Skin of body (tissue), 2 donors: Measurements from ENCODE around the gene NINJ2. TPM values are rescaled to one million over a fixed set of nuclear protein-coding genes. Genes with fewer than 3 reads are reported as not detected.
"Not testable (repeated sequence)": the region's sequence is repeated elsewhere in the genome, so short reads cannot be mapped to it uniquely, and the experiment has no call there.

Experiments used
- DNase-seq: peaks from one replicate; lab custom pipeline; 2025; lab: John Stamatoyannopoulos, UW
- total RNA-seq: library from RNA; depleted of rRNA; stranded (reverse); fragments of >200 nt; gene quantifications from one replicate; pipeline ENCODE4 v1.2.3, GENCODE V29; 2014

The NINJ2 gene, protein sequence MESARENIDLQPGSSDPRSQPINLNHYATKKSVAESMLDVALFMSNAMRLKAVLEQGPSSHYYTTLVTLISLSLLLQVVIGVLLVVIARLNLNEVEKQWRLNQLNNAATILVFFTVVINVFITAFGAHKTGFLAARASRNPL
- 2.3 TPM for total RNA-seq

DNA sequence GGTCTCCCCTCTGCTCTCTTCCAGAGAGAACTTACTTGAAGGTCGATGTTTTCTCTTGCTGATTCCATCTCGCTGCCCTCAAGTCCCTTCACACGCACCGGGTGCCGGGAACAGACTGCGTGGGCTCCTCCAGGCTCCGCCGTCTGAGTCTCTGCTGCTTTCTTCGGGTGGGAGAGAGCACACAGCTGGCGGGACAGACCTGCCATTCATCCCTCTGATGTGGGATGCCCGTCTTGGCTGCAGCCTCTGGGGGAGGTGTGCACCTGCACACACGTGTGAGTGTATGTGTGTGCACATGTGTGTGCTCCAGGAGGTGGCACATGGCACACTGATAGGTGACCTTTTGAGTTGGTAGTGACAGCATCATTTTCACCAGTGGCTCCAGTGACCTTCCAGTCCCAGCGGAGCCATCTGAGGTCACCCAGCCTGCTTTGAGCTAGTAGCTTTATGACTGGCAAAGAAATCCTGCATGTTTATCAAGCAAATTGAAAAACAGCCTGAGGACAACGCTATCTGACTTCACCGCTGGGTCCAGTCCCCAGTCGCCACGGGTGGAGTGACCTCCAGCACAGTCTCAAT, at the start of gene NINJ2:
TSS of gene NINJ2 (minus strand) at position 153 of the 579 bp plus-strand sequence. CDS start at position 68, 85 bp downstream.
- no peak for DNase-seq

DNA sequence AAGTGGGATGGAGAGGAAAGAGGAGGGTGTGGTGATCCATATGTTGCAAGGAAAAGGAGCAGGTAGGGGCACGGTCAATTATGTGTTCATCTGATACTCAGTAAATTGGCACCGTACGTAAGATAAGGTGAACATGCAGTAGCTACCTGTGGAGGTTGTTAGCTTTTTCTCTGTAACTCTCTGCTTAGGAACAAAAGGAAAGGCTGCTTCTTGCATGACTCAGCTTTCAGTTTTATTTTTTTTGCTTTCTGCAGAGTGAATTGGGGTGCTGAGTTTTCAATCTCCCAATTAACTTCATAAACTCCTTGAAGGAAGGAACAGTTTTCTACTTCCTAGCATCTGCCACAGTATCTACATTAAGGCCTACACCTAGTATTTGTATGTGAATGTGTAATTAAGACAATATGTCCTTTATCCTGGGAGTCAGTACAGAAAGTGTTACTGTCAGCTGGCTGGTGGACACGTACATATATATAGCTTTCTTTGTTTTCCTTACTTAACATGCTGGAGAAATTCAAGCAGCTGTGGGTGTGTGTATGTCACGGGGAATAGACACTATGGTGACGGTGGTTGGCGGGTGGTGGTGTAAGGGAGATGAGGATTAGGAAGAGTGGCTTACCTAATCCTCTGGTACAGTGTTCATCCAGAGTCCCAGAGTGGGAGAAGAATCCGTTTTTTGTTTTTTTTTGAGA, 49.1 kb upstream of the NINJ2 start:
- no peak for DNase-seq

DNA sequence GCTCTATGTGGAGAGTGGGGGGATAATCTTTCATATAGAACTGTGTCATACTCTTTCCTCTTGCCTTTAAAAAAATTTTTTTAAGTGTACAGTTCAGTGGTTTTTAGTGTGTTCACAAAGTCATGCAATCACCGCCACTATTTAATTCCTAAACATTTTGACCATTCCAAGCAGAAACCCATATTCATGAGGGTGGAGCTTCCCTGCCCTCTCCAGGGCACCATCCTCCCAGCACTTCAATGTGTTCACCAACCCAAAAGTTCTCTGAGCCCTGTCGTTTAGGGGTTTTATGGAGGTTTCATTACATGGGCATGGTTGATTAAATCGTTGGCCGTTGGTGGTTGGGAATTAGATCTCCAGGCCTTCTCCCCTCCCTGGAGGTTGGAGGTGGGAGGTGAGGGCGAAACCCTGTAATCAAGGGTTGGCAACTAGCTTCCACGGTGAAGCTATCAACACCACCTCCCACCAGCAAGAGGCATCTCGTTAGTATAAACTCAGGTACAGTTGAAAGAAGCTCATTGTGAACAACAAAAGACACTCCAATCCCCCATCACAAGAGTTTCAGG, 46.3 kb upstream of the NINJ2 start:
- no peak for DNase-seq

DNA sequence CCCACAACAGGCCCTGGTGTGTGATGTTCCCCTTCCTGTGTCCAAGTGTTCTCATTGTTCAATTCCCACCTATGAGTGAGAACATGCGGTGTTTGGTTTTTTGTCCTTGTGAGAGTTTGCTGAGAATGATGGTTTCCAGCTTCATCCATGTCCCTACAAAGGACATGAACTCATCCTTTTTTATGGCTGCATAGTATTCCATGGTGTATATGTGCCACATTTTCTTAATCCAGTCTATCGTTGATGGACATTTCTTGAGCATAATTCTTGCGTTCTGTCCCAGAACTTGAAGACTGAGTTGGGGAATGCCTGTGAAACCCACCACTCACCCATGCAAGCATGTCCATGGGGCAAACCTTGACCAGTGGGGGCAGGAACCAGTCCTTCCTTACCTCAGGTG, 44.8 kb upstream of the NINJ2 start:
- not testable (repeated sequence) for DNase-seq

DNA sequence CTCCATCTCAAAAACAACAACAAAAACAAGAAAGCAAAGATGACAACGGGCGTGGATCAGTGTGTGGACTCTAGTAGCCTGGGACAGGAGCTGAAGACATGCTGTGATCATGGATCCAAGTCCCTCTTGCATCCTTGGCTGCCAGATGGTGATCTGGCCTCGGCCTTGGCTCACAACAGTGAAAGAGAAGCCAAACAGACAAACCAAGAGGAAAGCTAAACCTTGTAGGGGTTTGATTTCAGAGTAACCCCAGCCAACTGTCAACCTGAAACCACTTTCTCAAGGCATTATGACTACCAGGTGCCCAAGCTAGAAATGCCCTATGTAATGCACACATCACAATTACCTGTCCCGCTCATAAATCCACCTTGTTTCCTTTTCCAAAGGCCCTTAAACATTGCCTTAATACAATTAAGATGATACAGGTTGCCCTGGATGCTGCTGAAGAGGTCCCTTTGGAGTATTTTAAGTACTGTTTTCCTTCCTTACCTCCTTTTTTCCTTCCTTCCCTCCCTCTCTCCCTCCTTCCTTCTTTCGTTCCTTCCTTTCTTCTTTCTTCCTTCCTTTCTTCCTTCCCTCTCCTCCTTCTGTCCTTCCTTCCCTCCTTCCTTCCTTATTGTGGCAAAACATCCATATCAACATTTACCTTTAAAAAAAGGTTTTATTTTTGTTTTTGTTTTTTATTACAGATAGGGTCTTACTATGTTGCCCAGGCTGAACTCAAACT, 41.4 kb upstream of the NINJ2 start:
- DNase-seq, result no peak

DNA sequence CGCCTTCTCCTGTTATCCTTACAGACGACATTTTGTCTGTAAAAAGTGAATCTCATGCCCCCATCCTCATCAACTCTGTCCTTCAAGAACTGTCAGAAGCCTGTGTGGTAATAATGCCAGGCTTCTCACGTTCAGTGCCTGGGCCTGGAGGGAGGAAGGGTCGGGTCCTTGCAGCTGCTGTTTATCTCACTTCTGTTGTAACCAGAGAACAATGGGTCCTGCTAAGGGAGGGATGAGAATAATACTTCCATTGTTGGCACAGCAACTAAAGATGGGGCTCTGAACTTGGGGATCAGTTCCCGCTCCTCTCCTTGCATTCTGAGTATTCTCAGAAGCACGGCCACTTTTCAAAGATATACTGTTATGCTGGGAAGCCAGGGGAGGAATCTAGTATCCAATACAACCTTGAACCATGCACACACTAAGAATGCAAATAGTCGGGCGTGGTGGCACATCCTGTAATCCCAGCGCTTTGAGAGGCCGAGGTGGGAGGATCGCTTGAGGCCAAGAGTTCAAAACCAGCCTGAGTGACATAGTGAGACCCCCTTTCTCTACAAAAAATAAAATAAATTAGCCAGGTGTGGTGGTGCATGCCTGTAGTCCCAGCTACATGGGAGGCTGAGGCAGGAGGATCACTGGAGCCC, 38.8 kb upstream of the NINJ2 start:
- no peak for DNase-seq

DNA sequence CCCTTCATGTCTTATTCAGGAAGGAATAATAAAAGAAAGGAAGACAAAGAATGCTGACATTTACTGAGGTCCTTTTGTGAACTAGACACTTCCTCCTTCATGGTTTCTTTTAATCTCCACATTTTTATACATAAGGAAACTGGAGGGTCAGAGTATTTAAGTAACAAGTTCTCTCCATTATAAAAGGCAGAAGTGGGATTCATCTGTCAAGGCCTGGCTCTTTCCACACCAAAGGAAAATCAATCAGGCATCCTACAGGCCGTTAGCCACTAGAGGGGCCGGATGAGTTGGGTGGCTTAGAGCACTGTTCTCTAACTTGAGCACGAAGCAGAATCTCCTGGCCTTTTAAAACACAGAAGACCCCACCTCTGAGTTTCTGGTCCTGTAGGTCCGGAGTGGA, 36.8 kb upstream of the NINJ2 start:
- no peak for DNase-seq

DNA sequence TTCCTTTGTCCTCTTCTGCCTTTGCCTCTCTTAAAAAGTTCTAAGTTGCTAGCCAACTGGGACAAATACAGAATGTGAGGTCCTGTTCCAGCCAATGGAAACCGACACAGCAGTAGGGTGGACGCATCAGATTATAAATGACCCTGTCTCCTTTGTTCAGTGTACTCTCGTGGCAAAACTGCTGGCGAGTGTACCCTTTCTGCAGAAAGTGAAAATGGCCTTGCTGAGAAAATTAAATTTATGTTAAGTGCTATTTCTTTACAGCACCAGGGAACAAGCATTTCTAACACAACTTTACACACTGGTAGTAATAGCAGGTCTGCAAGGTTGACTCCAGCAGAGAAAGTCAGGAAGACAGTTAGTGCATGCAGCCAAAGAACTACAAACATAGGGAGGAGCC, 35.0 kb upstream of the NINJ2 start:
- not testable (repeated sequence) for DNase-seq

DNA sequence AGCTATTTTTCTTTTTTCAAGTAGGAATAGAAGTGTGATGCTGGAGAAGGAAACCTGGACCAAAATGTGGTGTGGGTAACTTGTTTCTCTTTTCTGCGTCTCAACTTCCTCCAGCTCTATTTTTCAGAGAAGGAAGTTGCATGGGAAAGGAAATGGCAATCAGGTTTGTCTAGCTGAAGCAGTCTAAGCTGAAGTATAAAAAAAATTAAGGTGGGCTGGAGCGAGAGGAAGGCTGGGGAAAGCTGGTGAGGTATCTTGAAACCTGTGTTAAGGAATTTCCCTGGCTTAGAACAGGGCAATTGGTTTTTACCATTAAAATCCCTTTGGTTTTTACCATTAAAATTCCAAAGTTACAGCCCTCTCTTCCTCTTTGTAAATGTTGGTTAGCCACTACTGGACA, 34.2 kb upstream of the NINJ2 start:
- no peak for DNase-seq

DNA sequence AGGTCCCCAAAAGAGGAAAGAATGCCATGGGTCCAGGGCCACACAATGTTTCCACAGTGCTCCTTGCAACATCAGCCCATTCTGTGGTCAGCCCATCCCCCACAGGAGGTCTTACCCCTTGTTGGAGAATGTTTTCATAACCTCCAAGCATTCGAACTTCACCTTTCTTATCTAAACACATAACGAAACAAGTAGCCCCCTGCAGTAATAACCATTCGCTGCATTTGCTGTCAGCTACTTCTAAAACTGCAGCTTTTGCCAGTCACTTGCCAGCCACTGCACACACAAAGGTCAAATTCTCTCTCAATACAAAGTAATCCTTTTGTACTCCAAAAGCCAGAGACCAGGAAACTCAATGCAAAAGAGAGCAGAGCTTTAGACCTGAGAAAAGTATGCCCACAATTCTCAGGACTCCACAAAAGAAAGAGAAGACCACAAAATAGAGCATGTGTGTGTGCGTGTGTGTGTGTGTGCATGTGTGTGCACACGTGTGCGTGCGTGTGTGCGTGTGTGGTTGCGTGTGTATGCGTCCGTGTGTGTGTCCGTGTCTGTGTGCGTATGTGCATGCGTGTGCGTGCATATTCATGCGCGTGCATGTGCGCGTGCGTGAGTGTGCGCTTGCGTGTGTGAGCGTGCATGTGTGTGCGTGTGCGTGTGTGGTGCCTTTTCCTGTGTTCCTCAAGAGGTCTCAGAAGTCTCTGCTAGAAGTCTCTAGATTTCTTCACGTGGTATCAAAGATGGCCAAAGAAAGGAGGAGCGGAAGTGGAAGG, 31.7 kb upstream of the NINJ2 start:
- no peak for DNase-seq

DNA sequence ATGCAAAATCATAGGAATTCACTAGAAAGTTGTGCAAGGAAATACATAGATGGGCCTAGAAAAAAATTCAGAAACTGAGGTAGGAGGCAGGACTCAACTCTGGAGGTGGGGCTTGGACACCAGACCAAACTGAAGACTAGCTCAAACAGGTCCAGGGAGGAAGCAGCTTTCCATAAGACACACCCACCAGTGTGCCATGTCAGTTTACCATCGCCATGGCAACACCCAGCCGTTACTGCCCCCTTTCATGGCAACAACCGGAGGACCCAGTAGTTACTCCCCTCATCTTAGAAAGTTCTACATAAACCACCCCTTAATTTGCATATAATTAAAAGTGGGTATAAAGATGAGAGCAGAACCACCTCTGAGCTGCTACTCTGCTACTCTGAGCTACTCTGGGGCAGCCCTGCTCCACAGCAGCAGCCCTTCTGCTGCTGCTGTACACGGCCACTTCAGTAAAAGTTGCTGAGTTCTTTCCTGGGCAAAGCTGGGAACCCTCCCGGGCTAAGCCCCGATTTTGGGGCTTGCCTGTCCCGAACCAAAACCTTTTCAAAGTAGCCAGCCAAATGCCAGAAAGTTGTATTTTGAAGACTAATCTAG, 30.8 kb upstream of the NINJ2 start:
- DNase-seq, result no peak

DNA sequence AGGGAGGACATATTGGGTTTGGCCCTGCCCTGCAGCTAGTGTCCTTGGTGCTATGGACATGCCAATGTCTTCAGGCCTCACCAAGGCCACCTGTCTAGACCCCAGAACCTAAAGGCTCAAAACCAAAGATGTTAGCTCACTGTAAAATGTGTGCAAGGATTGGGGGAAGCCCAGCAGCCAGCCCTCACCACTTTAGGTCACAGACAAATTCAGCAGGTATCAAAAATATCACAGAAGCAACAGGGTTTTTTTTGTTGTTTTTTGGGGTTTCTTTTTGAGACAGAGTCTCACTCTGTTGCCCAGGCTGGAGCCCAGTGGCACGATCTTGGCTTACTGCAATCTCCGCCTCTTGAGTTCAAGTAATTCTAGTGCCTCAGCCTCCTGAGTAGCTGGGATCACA, 29.0 kb upstream of the NINJ2 start:
- no peak for DNase-seq

DNA sequence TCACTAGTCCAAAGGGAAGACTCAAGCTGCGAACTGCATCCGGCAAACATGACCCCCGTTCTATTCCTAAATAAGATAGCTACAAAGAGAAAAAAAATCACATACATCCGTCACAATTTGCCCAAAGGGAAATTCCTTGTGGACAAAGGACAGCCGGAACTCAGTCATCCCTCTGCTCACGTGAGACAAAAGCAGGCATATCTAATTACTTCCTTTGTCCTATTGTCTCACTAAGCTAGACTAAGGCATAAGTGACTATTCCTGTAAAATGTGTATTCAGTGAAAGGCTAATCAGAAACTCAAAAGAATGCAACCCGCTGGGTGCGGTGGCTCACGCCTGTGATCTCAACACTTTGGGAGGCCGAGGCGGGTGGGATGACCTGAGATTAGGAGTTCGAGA, 27.2 kb upstream of the NINJ2 start:
- DNase-seq, result no peak

DNA sequence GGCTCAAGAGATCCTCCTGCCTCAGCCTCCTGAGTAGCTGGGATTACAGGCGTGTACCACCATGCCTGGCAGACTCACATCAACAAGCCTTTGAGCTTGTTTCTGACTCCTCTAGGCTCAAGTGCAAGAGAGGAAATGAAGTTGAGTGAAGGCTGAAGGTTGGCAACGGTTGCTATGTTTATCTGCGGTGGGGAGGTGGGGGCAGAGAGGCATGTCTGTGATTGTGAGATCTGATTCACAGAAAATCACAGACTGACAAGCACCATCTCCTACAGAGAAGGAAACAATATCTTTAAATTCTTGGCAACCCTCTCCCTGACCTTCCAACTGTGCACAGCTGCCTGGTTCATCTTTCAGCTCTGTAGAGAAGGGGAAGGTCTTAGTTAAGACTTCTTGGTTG, 22.1 kb upstream of the NINJ2 start:
- no peak for DNase-seq

DNA sequence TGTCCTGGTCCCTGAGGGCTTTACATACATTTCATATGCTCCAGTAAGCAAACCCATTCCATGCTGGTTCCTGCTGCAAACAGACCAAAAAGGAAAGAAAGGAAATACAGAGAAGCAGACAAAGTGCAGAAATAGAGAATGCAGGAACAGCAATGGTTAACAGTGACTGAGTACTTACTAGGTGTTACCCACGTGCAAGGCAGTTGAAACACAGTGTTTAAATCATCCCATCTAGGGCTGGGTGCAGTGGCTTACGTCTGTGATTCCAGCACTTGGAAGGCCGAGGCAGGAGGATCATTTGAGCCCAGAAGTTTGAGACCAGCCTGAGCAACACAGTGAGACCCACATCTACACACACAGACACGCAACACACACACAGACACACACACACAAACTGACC, 21.2 kb upstream of the NINJ2 start:
- DNase-seq, result no peak

DNA sequence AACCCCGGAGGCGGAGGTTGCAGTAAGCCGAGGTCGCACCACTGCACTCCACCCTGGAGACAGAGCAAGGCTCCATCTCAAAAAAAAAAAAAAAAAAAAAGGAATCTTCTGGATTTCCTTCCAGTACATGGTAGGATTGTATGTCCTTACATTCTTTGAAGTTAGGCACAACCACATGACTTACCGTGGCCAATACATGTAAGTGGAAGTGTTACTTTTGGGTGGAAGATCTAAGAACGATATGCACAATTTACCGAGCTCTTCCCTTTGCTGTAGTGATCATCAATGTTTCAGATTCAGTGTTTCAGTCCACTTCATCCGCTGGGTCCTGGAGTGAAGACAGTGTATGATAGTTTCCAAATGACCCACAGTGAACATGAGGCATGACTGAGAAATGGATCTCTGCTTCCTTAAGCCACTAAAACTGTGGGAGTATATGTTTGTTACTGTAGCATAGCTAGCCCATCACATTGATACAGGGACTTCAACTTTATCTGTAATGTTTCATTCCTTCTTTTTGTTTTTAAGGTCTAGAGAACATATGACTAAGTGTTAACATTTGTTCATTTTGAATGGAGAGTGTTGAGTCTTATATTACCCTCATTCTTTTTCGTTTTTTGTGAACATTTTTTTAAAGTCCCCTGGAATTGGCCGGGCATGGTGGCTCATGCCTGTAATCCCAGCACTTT, 18.5 kb upstream of the NINJ2 start:
- no peak for DNase-seq

DNA sequence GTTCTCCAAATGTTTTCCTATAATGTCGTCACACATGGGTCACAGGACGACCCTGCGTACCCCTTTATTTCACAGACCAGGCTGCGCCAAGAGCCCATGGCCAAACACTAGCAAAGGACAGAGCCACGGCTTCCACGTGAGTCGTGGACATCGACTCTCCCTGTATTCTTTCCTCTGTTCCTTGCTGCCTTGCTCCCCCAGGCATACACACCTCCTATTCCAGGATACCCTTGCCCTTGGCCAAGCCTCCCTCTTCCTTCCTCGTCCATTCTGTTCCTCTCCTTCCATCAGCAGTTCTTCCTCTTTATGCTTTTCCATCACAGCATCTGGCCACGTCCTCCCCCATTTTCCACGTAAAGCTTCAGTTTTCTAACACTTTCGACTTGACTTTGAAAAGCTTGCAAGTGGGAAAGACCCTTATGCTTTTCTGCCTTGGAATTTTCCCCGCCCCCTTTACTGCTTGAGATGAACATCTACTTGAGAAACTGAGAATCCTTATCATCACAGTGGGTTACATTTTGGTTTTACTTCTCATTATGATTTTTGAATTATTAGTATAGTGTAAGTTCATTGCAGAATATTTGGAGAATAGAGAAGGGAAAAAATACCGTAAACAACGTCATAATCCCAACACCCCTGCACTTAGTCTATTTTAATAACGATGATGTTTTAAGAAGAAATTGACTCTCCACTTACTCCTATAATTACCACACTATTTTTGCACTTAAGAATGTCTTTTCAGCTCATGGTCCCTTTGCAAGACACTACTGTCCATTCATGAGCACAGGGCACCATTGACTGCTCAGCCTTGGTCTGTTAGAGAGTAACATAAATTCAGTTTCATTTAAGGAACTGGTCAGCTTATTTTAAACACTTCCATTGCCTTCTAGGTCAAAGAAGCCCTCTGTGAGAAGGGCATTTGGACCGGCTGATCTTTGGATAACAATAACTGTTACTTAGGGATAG, 15.8 kb upstream of the NINJ2 start:
- DNase-seq, result no peak

DNA sequence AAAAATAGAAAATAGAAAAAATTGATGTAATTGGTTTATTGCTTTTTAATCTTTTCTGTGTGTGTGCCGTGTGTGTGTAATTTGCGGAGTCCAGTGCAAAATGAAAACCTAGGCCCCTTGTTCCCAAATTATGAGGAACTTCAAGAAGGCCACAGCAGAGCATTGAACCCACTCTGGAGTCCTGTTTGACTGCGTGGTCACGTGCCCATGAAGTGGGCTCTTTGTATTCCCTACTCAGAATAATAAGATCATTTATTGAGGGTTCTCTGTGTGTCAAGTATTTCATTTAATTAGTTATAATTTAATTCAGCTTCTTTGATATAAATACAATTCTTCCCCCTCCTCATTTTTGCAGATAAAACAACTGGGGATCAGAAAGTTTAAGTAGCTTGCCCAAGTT, 12.3 kb upstream of the NINJ2 start:
- no peak for DNase-seq
